Erythroblast (primary cell): ENCODE measurements around the gene DYNC1I1.

ENCODE experiments used
- GATA1 ChIP-seq: IDR thresholded peaks from 2 replicates; pipeline ENCODE4 v1.6.1; 2011; ENCODE audit warnings: low read depth, mild to moderate bottlenecking, control low read depth, low read length, moderate library complexity
- POLR2A ChIP-seq: IDR thresholded peaks from 2 replicates; pipeline ENCODE4 v1.6.1; 2011; ENCODE audit warnings: mild to moderate bottlenecking, low read length

- TF ChIP-seq POLR2A = no peak
- no peak for TF ChIP-seq GATA1
Measured at GRCh38 chr7:95916573-95917297, 144.4 kb downstream of the DYNC1I1 start.
